PC-9 (cell line): ENCODE measurements around the gene NEDD8. TPM values are rescaled to one million over a fixed set of nuclear protein-coding genes. Genes with fewer than 3 reads are reported as not detected.

Source experiments
- BruUV-seq: library from RNA; stranded (reverse); fragments of 400-500 nt; replicated peaks from 2 replicates; lab custom pipeline; 2021; lab: Mats Ljungman, UMichigan
- CTCF ChIA-PET: fragments of 300-600 bp; sonication (Branson Sonifier 250); formaldehyde crosslinking; loops from one replicate; lab custom pipeline; 2022; ENCODE audit warnings: antibody characterized with exemption; lab: Charles Lee
- POLR2A ChIA-PET: fragments of 300-600 bp; sonication (Branson Sonifier 250); formaldehyde crosslinking; loops from one replicate; lab custom pipeline; 2022; ENCODE audit warnings: antibody characterized with exemption; ENCODE audit not compliant: unreplicated experiment; lab: Charles Lee
- DNase-seq, 2 experiments: peaks; one replicate each; pipeline versions ENCODE4 v3.0.0 to v3.0.0-alpha.2; 2015 to 2022; ENCODE audit warnings: mixed read lengths in 1 of 2
- H2AFZ ChIP-seq: fragments of 200-600 bp; sonication (generic); 2 replicates; pipeline ENCODE4 v1.8.1; 2017; ENCODE audit warnings: antibody characterized with exemption
- H3F3A ChIP-seq: fragments of 200-600 bp; sonication (generic); 2 replicates; pipeline ENCODE4 v1.8.1; 2017; ENCODE audit warnings: antibody characterized with exemption, mild to moderate bottlenecking, low read depth; ENCODE audit not compliant: insufficient read depth
- H3K27ac ChIP-seq: fragments of 200-600 bp; sonication (generic); 2 replicates; pipeline ENCODE4 v1.6.1; 2016; ENCODE audit warnings: mixed run types
- H3K27me3 ChIP-seq: fragments of 200-600 bp; sonication (generic); 2 replicates; pipeline ENCODE4 v1.6.1; 2016; ENCODE audit warnings: low read depth, mixed run types; ENCODE audit not compliant: insufficient read depth
- H3K36me3 ChIP-seq: fragments of 200-600 bp; sonication (generic); 2 replicates; pipeline ENCODE4 v1.6.1; 2016; ENCODE audit warnings: low read depth, mixed run types
- H3K4me1 ChIP-seq: fragments of 200-600 bp; sonication (generic); replicated peaks from 2 replicates; pipeline ENCODE4 v1.6.1; 2016; ENCODE audit warnings: mixed run types; ENCODE audit not compliant: insufficient read depth
- H3K4me2 ChIP-seq: fragments of 200-600 bp; sonication (generic); 2 replicates; pipeline ENCODE4 v1.6.1; 2017; ENCODE audit warnings: mixed run types
- H3K4me3 ChIP-seq: fragments of 200-600 bp; sonication (generic); 2 replicates; pipeline ENCODE4 v1.6.1; 2016; ENCODE audit warnings: mixed run types
- H3K79me2 ChIP-seq: fragments of 200-600 bp; sonication (generic); 2 replicates; pipeline ENCODE4 v1.6.1; 2017; ENCODE audit warnings: low read depth, mixed run types
- H3K9me2 ChIP-seq: fragments of 200-600 bp; sonication (generic); 2 replicates; pipeline ENCODE4 v1.8.1; 2017; ENCODE audit warnings: mild to moderate bottlenecking; ENCODE audit not compliant: insufficient read depth
- H3K9me3 ChIP-seq: fragments of 200-600 bp; sonication (generic); 2 replicates; pipeline ENCODE4 v1.8.1; 2016; ENCODE audit warnings: low read depth; ENCODE audit not compliant: insufficient read depth
- H4K20me1 ChIP-seq: fragments of 200-600 bp; sonication (generic); 2 replicates; pipeline ENCODE4 v1.8.1; 2017; ENCODE audit not compliant: insufficient read depth
- CTCF ChIP-seq: fragments of 200-600 bp; sonication (generic); conservative IDR thresholded peaks from 2 replicates; pipeline ENCODE4 v1.6.1; 2017; ENCODE audit warnings: mixed run types, antibody characterized with exemption, mild to moderate bottlenecking, moderate library complexity
- EZH2 ChIP-seq: fragments of 200-600 bp; sonication (generic); IDR thresholded peaks from 2 replicates; pipeline ENCODE4 v1.8.0; 2017; ENCODE audit warnings: antibody characterized with exemption, low read depth
- intact Hi-C: fragments of 100-400 bp; cut with micrococcal nuclease; formaldehyde crosslinking; loops from one replicate; pipeline ENCODE4 v1.10.0; 2022; ENCODE audit not compliant: unreplicated experiment
- total RNA-seq: library from RNA; stranded (reverse); gene quantifications from 2 replicates; pipeline ENCODE4 v1.2.3, GENCODE V29; 2021

Gene NEDD8
- total RNA-seq, 1 experiment from 2014 or later = 179 TPM

GRCh38 chr14:24243336-24243836, 11.2 kb upstream of the NEDD8 start:
- no peaks in the 10 kb centered on the region for H3K27me3 ChIP-seq
- intact Hi-C loops = loop anchor here (1.0 to 5.0 kb wide), 4 partner anchors 31 to 189 kb away; no protein-coding TSS in a partner anchor
- H3K4me1 ChIP-seq = peaks cover 6% of the 10 kb centered on the region
- H3F3A ChIP-seq = peaks cover 16% of the 10 kb centered on the region; the same call in 1 of the 2 replicates
- no peaks in the 10 kb centered on the region for H3K79me2 ChIP-seq
- peak overlapping the region; percentile 85 for H2AFZ ChIP-seq
- no peaks in the 10 kb centered on the region for H3K9me3 ChIP-seq
- peak overlapping the region; percentile 93 for H3K4me2 ChIP-seq
- BruUV-seq = no TSS peak
- TF ChIP-seq EZH2 = no peak
- no peaks in the 10 kb centered on the region for H4K20me1 ChIP-seq
- CTCF ChIA-PET = interaction anchor here (0.6 to 1.8 kb wide), 9 partner anchors 22 to 157 kb away, joined by 3 to 21 read pairs (median 4); partner anchors contain the start of genes CIDEB, DHRS1, NOP9 and RABGGTA
- H3K27ac ChIP-seq = peak overlapping the region; percentile 92
- peak in 1 of 2 experiments; percentile 55 for DNase-seq
- no peaks in the 10 kb centered on the region for H3K9me2 ChIP-seq
- no peaks in the 10 kb centered on the region for H3K36me3 ChIP-seq
- peak overlapping the region; percentile 86; the same call in 1 of the 2 replicates for H3K4me3 ChIP-seq
- POLR2A ChIA-PET = interaction anchor here (0.7 kb wide), 1 partner anchor 54 kb away, joined by 8 read pairs; no protein-coding TSS in a partner anchor

- peak; percentile 75 to 88 for DNase-seq
- no peaks in the 10 kb centered on the region for H4K20me1 ChIP-seq
- H3F3A ChIP-seq = peaks cover 20% of the 10 kb centered on the region; the same call in 1 of the 2 replicates
- TF ChIP-seq CTCF = peak; percentile 56
- no peak for TF ChIP-seq EZH2
- peak overlapping the region; percentile 86 for H3K4me3 ChIP-seq
- H3K27me3 ChIP-seq = no peaks in the 10 kb centered on the region
- BruUV-seq = TSS peak; percentile 45
- intact Hi-C loops = loop anchor here (2.0 to 5.0 kb wide), 3 partner anchors 33 to 190 kb away; no protein-coding TSS in a partner anchor
- no peaks in the 10 kb centered on the region for H3K79me2 ChIP-seq
- H3K9me3 ChIP-seq = no peaks in the 10 kb centered on the region
- H3K27ac ChIP-seq = peak overlapping the region; percentile 92
- POLR2A ChIA-PET = interaction anchor here (0.6 to 1.4 kb wide), 7 partner anchors 22 to 190 kb away, joined by 3 to 19 read pairs (median 6); partner anchors contain the start of genes DCAF11, DHRS1, IPO4 and NOP9
- peak overlapping the region; percentile 93 for H3K4me2 ChIP-seq
- peaks cover 6% of the 10 kb centered on the region for H3K4me1 ChIP-seq
- CTCF ChIA-PET = interaction anchor here (0.7 to 1.8 kb wide), 7 partner anchors 17 to 200 kb away, joined by 3 to 16 read pairs (median 4); no protein-coding TSS in a partner anchor
- H2AFZ ChIP-seq = peak overlapping the region; percentile 85
- no peaks in the 10 kb centered on the region for H3K9me2 ChIP-seq
- H3K36me3 ChIP-seq = no peaks in the 10 kb centered on the region
These were observed 9.8 kb upstream of the NEDD8 start for GRCh38 chr14:24241829-24242443.

- 0 out of 2 replicates have a peak, but pooled peaks cover under 1% of the 10 kb centered on the region for H3K79me2 ChIP-seq
- peaks cover 20% of the 10 kb centered on the region; the same call in 1 of the 2 replicates for H3F3A ChIP-seq
- ChIA-PET POLR2A (no interaction called here), CTCF (no interaction called here)
- H3K27me3 ChIP-seq = no peaks in the 10 kb centered on the region
- no TSS peak for BruUV-seq
- no peaks in the 10 kb centered on the region for H3K9me3 ChIP-seq
- no peak overlapping the region for H3K4me2 ChIP-seq
- no peak overlapping the region for H2AFZ ChIP-seq
- intact Hi-C loops = loop anchor here (5.0 kb wide), 1 partner anchor 192 kb away; no protein-coding TSS in a partner anchor
- TF ChIP-seq EZH2 (no peak), CTCF (no peak)
- DNase-seq = no peak
- peaks cover 6% of the 10 kb centered on the region for H3K4me1 ChIP-seq
- no peak overlapping the region for H3K27ac ChIP-seq
- no peaks in the 10 kb centered on the region for H4K20me1 ChIP-seq
- H3K4me3 ChIP-seq = no peak overlapping the region
- no peaks in the 10 kb centered on the region for H3K36me3 ChIP-seq
- H3K9me2 ChIP-seq = no peaks in the 10 kb centered on the region
These were observed 8.1 kb upstream of the NEDD8 start for GRCh38 chr14:24240110-24240918.
